HEK293 (cell line): Measurements from ENCODE around the gene TMEM131L.

Source experiments
- CTCF ChIA-PET: fragments of 350-600 bp; formaldehyde crosslinking; extraction: SDS; loops from one replicate; lab custom pipeline; 2021; ENCODE audit warnings: antibody characterized with exemption; lab: Yijun Ruan, JAX
- POLR2A ChIA-PET: fragments of 300-600 bp; formaldehyde crosslinking; extraction: SDS; loops from one replicate; lab custom pipeline; 2020; ENCODE audit warnings: antibody characterized with exemption, inconsistent platforms; lab: Yijun Ruan, JAX
- H3K27ac ChIP-seq: fragments of 200-500 bp; sonication (Bioruptor generic); 2 replicates; pipeline ENCODE4 v1.5.1; 2014; ENCODE audit warnings: low read depth, low read length, control low read depth, inconsistent platforms; ENCODE audit errors: extremely low read depth
- H3K36me3 ChIP-seq, 2 experiments: fragments of 200-500 bp in 1 of 2; sonication (Bioruptor generic) in 1 of 2; 1 replicate in 1 of 2; 2 replicates in 1 of 2; pipeline ENCODE4 v1.5.1; 2014 to 2017; ENCODE audit warnings: inconsistent platforms in 2 of 2, low read length in 2 of 2; ENCODE audit not compliant: control insufficient read depth in 2 of 2, insufficient read depth in 1 of 2
- H3K4me1 ChIP-seq: fragments of 200-500 bp; sonication (Bioruptor generic); 2 replicates; pipeline ENCODE4 v1.5.1; 2014; ENCODE audit warnings: mild to moderate bottlenecking, low read length, inconsistent platforms; ENCODE audit not compliant: control insufficient read depth, insufficient read depth
- H3K4me3 ChIP-seq: 2 replicates; pipeline ENCODE4 v1.5.1; 2011; ENCODE audit warnings: low read depth, mild to moderate bottlenecking, control low read depth, low read length, moderate library complexity
- H3K9me3 ChIP-seq: fragments of 200-500 bp; sonication (Bioruptor generic); 2 replicates; pipeline ENCODE4 v1.5.1; 2014; ENCODE audit warnings: low read depth, low read length, inconsistent platforms; ENCODE audit not compliant: control insufficient read depth, insufficient read depth
- GLI2 ChIP-seq: fragments of 450-650 bp; formaldehyde crosslinking; IDR thresholded peaks from 2 replicates; pipeline ENCODE4; 2017; ENCODE audit warnings: missing biosample characterization, missing genetic modification characterization, low read depth, borderline replicate concordance
- PBX3 ChIP-seq: sonication (generic); formaldehyde crosslinking; IDR thresholded peaks from 2 replicates; pipeline ENCODE4 v1.8.1; 2022; ENCODE audit warnings: mild to moderate bottlenecking, moderate library complexity, missing genetic modification reagents
- PRDM10 ChIP-seq: fragments of 450-650 bp; formaldehyde crosslinking; IDR thresholded peaks from 2 replicates; pipeline ENCODE4 v1.5.1; 2016; ENCODE audit warnings: missing biosample characterization, missing genetic modification characterization
- ZFP69B ChIP-seq: fragments of 450-650 bp; formaldehyde crosslinking; IDR thresholded peaks from 2 replicates; pipeline ENCODE4 v1.5.1; 2016; ENCODE audit warnings: missing biosample characterization, missing genetic modification characterization
- ZNF211 ChIP-seq: fragments of 450-650 bp; formaldehyde crosslinking; IDR thresholded peaks from 2 replicates; pipeline ENCODE4 v1.5.1; 2016; ENCODE audit warnings: low read depth, missing biosample characterization, missing genetic modification characterization
- ZNF23 ChIP-seq: fragments of 450-650 bp; formaldehyde crosslinking; IDR thresholded peaks from 2 replicates; pipeline ENCODE4 v1.5.1; 2016; ENCODE audit warnings: missing biosample characterization, missing genetic modification characterization, borderline replicate concordance
- ZNF280D ChIP-seq: fragments of 450-650 bp; formaldehyde crosslinking; IDR thresholded peaks from 2 replicates; pipeline ENCODE4 v1.5.1; 2016; ENCODE audit warnings: missing biosample characterization, missing genetic modification characterization
- ZNF366 ChIP-seq: fragments of 450-650 bp; formaldehyde crosslinking; conservative IDR thresholded peaks from 2 replicates; pipeline ENCODE4 v1.5.1; 2016; ENCODE audit warnings: missing biosample characterization, missing genetic modification characterization
- ZNF391 ChIP-seq: fragments of 450-650 bp; formaldehyde crosslinking; IDR thresholded peaks from 2 replicates; pipeline ENCODE4 v1.5.1; 2016; ENCODE audit warnings: low read depth, missing biosample characterization, missing genetic modification characterization, borderline replicate concordance
- ZNF394 ChIP-seq: fragments of 450-650 bp; formaldehyde crosslinking; IDR thresholded peaks from 2 replicates; pipeline ENCODE4 v1.5.1; 2016; ENCODE audit warnings: missing biosample characterization, missing genetic modification characterization, mild to moderate bottlenecking, moderate library complexity, borderline replicate concordance
- ZNF473 ChIP-seq: fragments of 450-650 bp; formaldehyde crosslinking; IDR thresholded peaks from 2 replicates; pipeline ENCODE4 v1.5.1; 2017; ENCODE audit warnings: missing biosample characterization, missing genetic modification characterization
- ZNF514 ChIP-seq: fragments of 450-650 bp; formaldehyde crosslinking; IDR thresholded peaks from 2 replicates; pipeline ENCODE4 v1.5.1; 2016; ENCODE audit warnings: missing biosample characterization, missing genetic modification characterization
- ZNF518A ChIP-seq: fragments of 450-650 bp; formaldehyde crosslinking; conservative IDR thresholded peaks from 2 replicates; pipeline ENCODE4 v1.5.1; 2016; ENCODE audit warnings: low read depth, missing biosample characterization, missing genetic modification characterization
- ZNF549 ChIP-seq: fragments of 450-650 bp; IDR thresholded peaks from 2 replicates; pipeline ENCODE4 v1.5.1; 2018; ENCODE audit warnings: missing biosample characterization, missing genetic modification characterization, mild to moderate bottlenecking, inconsistent platforms, moderate library complexity
- ZNF561 ChIP-seq: fragments of 450-650 bp; IDR thresholded peaks from 2 replicates; pipeline ENCODE4 v1.5.1; 2018; ENCODE audit warnings: missing biosample characterization, missing genetic modification characterization, borderline replicate concordance
- ZNF654 ChIP-seq: fragments of 450-650 bp; formaldehyde crosslinking; IDR thresholded peaks from 2 replicates; pipeline ENCODE4 v1.5.1; 2016; ENCODE audit warnings: low read depth, missing biosample characterization, missing genetic modification characterization
- ZNF704 ChIP-seq: fragments of 450-650 bp; formaldehyde crosslinking; IDR thresholded peaks from 2 replicates; pipeline ENCODE4 v1.5.1; 2016; ENCODE audit warnings: missing biosample characterization, missing genetic modification characterization

Gene TMEM131L

GRCh38 chr4:153655928-153656327, 189.8 kb downstream of the TMEM131L start:
- no peaks in the 10 kb centered on the region for H3K9me3 ChIP-seq
- H3K27ac ChIP-seq: no peak overlapping the region
- TF ChIP-seq GLI2 (no peak), ZNF561 (tag by site-specific recombination) (no peak), ZNF654 (tag by site-specific recombination) (no peak), PBX3 (no peak), ZNF514 (tag by site-specific recombination) (no peak), ZNF394 (tag by site-specific recombination) (no peak), ZNF391 (tag by site-specific recombination) (no peak), ZNF518A (tag by site-specific recombination) (no peak), ZNF366 (tag by site-specific recombination) (no peak), ZFP69B (no peak), ZNF704 (tag by site-specific recombination) (no peak), PRDM10 (tag by site-specific recombination) (no peak), ZNF211 (tag by site-specific recombination) (no peak), ZNF473 (tag by site-specific recombination) (no peak), ZNF23 (tag by site-specific recombination) (no peak), ZNF549 (tag by site-specific recombination) (no peak), ZNF280D (tag by site-specific recombination) (no peak)
- H3K4me3 ChIP-seq: no peak overlapping the region
- no peaks in the 10 kb centered on the region for H3K4me1 ChIP-seq
- POLR2A ChIA-PET: no interaction called here
- CTCF ChIA-PET: no interaction called here
- no peaks in the 10 kb centered on the region for H3K36me3 ChIP-seq
